NCI-H510A (cell line): Measurements from ENCODE around the gene CRYM.
"Not testable (repeated sequence)": the region's sequence is repeated elsewhere in the genome, so short reads cannot be mapped to it uniquely, and the experiment has no call there.

ENCODE experiments used
- DNase-seq: peaks from one replicate; lab custom pipeline; 2025; lab: John Stamatoyannopoulos, UW

CRYM gene

DNA sequence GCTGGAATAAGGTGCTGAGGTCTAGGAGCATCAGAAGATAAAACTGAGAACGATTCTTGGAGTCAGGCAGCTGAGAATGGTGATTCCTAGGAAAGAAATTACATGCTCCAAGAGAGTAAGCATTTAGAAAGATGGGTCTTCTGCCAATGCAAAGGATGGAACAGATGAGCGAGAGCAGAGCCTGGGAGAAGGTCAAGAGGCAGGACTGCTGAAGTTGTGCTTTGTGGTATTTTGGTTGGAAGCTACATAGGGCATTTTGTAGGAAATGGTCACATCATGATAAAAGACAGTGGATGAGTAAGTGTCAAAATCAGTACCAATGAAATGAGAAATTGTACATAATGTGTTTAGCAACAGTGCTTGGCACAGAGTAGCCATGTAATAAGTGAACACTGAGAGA, 1.4 kb upstream of the CRYM start:
- no peak for DNase-seq

DNA sequence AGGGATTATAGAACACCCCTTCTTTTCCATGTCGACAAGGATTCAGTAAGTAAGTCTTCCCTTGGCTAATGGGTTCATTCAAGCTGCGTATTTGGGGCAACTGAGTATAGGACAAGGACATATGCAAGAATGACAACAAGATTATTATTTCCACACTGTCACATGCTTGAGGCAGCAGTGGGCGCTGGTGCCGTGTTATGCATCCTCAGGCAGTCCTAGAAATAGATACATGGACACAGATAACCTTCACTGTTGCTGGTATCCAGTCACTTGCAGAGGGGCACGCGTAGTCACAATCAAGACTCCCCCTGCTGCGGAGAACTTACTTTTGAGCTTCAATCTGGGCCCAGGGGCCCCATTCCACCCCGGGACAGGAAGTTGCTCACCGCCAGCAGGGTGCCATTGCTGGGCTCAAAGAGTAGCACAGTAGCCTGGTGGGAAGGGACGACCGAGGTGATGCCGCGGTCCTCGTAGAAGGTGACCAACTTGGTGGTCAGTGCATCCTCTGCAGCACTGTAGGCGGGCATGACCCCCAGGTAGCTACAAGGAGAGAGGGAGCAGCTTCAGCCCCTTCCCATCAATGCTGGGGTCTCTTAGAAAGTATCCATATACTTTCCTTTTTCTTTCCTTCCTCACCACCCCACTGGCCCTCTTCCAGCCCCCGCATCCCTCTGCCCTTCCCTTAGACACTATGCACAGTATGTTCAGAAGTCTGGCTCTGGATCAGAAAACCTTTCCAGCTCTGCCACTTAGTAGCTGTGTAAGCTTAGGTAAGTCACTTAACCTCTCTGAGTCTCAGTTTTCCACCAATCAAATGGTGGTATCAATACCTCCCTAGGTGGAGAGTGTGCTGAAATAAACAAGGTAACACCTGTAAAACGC, 804 bp downstream of the CRYM start:
- DNase-seq: no peak

DNA sequence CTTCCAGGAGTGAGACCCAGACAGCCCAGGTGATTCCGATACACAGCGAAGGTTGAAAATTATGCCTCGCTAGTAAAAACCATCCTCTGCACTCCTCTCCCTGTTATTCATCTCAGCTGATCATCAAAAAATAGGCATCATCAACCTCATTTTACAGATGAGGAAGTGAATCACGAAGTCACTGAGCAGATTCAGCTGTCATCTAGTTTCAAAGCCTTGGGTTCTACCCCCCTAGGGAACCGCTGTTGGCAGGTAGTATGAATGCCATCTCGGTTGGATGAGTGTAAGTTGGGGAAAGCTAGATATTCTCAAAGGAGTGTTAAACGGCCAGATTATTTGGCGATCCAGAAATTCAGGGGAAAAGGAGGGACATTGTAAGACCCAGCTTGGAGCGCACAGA, 2.0 kb downstream of the CRYM start:
- DNase-seq: no peak

DNA sequence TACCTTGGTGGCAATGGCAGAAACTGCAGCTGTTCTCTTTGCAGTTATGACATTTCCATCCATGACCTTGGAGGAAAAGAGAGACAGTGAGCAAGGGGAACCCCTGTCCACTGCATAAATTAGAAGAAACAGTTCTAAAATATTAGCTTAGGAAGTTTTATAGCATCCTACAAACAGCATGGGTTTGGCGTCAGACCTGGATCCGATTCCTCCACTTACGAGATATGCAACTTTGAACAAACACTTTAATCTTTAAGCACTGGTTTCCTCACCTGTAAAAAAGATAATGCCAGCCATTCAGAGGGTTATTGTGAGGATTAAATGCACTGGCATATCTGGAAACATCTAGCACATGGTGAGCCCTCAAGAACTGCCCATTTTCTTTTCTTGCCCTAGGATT, 2.6 kb downstream of the CRYM start:
- no peak for DNase-seq

DNA sequence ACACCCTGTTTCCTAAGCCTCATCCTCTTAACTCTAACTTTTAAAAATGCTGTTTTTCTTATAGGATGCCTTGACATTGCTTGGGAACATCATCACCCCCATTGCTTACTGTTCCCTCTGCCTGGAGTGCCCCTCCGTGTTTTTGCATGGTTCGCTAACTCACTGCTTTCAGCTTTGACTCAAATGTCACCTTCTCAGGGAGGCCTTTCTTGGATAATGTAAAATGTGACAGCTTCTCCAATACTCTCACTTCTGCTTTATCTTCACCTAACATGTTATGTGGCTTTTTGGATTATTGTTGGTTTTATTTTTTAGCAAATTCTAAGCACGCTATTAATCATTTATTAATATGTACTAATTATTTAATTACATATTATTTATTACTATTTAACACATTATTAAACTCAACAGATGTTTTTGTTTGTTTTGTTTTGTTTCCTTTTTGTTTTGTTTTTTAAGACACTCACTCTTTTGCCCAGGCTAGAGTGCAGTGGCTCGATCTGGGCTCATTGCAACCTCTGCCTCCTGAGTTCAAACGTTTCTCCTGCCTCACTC, 3.8 kb downstream of the CRYM start:
- DNase-seq: no peak

DNA sequence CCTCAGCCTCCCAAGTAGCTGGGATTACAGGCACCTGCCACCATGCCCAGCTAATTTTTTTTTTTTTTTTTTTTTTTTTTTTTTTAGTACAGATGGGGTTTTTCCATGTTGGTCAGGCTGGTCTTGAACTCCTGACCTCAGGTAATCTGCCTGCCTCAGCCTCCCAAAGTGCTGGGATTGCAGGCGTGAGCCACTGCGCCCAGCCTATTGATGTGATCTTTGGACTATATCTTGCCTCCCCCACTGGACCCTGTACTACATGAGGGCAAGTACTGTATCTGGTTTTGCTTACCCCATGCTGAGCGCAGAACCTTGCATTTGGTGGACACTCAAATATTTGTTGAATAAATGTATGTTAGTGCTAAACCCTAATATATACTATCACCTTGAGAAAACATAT, 5.3 kb downstream of the CRYM start:
- not testable (repeated sequence) for DNase-seq

DNA sequence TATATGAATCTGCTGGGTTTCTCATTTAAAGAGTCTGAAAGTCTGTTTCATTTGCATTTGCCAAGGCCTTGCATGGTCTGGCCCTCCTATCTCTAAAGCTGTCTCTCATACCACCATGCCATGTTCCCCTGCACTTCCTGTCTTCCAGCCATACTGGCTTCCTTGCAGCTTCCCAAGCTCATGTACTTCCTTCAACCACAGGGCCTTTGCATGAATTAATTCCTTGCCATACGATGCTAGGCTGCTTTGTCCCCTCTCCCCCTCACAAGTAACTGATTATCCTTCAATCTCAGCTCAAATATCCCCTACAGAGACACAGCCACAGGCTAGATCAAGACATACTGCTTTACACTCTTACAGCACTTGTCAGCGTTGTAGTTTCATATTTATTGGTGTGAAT, 5.8 kb downstream of the CRYM start:
- no peak for DNase-seq

DNA sequence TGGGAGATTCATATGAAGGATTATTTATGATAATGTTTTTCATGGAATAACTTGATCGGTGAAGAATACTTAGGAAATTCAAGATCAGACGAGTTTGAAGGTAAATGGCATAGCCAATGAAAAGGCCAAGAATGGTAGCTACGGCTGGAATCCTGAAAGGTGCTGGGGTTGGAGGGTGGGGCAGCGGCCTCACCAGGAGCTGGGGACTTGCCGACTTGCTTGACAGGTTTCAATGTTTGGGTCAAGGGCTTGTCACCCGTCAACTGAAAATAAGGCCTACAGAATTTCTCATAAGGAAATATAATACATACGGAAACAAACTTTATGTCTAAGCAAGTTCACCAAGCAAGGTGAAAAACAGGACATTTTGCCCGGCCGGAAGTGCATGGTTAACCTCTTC, 9.9 kb downstream of the CRYM start:
- DNase-seq: no peak

DNA sequence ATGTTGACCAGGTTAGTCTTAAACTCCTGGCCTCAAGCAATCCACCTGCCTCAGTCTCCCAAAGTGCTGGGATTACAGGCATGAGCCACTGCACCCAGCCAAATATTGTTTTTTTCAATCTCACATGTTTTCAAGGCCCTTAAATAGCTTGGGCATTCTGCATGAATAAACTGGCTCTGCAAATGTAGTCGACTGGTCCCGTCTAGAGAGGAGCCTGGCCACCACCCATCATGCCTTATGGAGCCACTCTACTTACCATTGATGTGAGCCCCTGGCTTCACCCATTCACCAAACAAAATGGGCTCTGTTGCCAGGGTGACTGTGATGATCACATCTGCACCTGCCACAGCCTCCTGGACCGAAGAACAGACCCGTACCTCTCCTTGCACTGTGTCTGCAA, 10.8 kb downstream of the CRYM start:
- no peak for DNase-seq

DNA sequence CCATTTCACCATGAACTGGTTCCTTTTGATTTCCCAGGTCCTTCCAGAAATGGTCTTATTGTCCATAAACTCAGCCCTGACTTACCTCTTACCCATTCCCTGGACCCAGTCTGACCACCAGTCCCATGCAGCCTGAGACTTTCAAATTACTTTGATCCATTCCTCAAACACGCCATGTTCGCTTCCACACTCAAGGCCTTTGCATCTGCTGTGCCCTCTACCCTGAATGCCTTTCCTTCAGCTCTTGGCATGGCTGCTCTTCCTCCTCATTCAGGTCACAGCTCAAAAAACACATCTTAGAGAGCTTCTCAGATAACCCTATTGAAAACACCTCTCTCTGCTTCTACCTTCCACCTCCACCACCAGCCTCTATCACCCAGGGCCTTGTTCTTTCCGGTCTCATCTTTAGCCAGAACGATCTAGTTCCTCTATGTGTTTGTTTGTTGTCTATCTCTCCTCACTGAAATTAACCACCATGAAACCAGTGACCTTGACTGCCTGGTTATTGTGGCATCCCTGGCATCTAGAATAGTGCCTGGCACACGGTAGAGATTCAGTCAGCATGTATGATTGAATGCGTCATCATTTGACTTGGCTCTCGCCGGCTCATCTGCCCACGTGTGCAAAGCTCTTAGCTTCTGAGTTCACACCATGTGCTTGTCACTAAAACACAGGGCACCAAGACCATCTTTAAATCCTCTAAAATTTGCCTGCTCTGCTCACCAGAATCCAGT, 12.8 kb downstream of the CRYM start:
- no peak for DNase-seq

DNA sequence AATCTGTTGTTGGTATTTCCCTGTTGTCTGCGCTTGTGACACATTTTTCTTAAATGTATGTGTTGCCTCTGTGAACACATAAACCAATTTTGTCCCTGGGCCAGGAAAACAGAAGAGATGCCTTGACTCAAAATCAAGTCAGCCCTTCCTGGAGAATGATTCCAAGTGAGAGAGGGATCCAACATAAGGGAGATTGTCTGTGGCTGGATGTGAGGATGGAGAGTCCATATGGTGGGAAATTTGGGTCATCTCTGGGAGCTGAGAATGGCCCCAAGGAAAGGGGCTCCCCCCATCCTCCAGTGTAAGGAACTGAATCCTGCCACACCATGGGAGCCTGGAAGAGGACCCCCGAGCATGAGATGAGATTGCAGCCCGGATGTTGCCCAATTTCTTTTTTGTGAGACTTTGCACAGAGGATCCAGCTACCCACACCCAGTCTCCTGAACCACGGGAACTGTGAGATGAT, 13.5 kb downstream of the CRYM start:
- no peak for DNase-seq

DNA sequence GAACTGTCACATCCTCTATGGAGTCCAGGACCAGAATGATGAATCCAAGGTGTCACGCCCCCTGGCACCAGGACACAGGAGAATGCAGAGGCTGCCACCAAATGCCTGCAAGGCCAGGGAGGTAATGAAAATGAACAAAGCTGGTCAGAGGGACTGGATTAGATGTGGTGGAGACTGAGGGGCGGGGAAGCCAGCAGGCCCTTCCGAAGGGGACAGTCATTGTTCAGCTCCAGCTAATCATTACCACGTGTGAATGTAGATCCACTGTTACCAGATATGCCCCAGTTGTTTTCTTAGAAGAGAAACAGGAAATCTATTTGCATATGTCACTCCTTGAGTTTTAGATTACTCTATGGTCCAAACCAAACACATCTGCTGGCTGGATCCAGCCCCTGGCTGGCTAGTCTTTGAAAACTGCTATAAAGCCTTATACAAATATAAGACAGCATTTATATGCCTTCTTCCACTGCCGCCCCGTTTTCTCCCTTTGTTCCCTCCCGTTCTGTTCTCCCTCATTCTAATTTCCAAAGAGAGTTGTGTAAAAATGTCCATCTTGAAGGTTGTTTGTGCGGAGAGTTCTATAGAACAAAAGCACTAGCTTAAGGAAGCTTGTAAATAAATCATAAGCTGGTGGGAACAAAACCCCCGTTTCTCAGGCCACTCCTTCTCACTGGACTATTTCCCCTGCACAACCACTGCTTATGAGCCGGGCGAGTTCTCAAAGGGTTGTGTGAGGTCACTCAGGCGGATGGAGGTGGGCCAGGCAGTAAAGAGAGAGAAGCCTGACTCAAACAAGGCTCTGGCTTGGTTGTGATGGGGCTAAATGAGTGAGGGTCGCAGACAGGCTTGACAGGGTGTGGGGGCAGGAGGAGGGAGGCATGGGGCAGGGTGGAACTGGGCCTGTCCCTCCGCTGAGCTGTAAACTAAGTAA, 14.2 kb downstream of the CRYM start:
- peak; percentile 40 for DNase-seq

DNA sequence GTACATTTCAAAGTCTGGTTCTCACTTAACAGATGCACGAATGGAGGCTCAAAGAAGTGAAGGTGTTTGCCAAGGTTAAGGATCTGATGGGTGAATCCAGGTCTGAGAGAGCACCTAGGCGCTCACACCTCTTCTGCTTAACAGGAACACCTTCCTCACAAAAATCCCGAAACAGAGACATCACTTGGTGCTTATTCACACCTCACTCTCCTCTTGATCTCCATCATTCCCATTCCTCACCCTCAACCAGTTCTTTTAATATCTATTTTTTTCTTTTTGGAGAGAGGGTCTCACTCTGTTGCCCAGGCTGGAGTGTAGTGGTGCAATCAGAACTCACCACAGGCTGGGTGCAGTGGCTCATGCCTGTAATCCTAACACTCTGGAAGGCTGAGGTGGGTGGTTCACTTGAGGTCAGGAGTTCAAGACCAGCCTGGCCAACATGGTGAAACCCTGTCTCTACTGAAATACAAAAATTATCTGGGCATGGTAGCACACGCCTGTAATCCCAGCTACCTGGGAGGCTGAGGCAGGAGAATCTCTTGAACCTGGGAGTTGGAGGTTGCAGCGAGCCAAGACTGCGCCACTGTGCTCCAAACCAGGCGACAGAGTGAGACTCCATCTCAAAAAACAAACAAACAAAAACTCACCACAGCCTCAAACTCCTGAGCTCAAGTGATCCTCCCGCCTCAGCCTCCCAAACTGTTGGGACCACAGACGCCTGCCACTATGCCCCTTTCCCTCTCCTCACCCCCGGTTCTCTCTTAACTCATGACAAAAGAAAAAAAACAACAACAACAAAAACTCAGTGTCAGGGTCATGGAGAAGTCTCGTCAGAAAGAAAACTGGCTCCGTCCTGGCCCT, 15.1 kb downstream of the CRYM start:
- no peak for DNase-seq

DNA sequence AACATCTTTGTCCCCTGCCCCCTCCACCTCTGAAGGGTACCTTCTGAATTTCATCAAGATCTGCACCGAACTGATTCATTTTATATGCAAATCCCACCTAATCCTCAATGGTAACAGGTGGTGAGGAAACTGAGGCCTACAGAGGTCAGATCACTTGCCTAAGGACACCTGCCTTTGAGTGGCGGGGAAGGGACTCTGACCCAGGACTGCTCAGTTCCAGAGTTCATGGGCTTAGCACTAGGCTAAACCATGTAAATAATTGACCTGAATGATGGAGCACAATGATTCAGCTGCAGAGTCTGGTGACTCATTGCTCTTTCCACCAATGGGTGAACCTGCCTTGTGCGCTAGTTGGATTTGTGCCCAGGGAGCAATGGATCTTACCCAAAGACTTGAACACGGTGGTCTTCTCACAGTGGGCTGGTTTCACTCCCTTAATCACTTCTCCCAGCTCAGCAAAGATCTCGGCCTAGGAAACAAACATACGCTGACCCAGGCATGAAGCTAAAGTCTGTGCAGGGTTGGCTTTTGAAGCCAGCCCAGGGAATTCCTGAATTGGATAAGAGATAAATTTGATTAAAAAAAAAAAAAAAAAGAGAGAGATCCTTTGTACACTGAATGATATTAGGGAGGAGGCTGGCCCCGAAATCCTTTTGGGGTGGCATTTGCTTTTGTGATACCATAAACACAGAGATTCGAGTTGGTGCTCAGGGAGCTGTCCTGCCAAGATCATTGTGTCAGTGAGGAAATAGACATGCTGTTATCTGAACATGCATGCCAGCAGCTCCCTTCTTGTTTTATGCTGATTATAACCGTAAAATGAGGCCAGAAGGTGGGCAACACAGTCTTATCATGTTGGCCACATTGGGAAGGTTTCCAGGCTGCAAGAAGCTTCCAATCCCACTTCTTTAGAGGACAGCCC, 17.0 kb downstream of the CRYM start:
- no peak for DNase-seq

DNA sequence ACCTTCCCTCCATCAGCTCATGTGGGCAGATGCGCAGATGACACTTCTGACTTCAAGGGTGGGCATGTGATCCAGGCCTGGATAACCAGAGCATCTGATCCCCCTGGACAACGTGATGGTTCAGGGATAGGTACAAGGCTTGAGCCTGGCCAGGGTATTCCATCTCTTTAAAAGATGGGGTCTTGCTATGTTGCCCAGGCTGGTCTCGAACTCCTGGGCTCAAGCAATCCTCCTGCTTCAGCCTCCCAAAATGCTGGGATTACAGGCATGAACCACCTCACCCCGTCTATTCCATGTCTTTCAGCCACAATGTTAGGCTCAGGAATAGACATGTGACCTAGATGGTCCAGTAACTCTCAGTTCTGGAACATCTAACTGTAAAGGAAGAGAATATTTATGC, 20.8 kb downstream of the CRYM start:
- DNase-seq: no peak

DNA sequence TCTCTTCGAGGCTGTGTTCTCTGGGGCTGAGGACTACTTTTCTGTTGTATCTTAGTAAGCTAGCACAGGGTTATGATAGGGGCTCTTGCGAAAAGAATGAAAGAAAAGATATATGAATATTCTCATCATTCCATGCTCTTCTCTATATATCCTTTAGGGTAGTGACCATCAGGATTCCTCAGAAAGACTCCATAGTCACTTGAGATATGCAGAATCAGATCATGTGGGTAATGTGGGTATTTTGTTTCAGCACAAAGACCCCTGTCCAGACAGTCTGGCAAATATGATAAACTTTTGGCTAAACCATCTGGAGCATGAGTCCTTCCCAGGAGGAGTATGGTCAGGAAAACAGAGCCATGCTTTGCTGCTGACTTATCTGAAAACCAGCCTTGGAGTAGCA, 21.5 kb downstream of the CRYM start:
- no peak for DNase-seq

DNA sequence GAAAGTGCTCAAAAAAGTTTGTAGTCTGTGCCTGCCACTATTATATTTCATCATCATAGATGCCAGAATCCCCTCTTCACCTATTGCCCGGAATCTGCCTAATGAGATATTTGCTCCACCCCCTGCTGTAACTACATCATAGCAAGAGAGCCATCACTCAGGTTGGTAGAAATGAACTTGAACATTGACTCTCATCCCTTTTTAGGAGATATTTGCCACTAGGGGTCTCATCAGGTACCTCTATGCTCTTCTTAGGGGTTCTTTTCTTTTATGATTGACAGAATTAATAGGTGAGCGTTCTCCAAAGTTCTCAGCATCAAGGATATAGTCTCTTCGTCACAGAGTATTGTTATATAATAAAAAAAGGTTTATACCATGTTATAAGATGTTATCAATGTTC, 24.6 kb downstream of the CRYM start:
- DNase-seq: no peak

DNA sequence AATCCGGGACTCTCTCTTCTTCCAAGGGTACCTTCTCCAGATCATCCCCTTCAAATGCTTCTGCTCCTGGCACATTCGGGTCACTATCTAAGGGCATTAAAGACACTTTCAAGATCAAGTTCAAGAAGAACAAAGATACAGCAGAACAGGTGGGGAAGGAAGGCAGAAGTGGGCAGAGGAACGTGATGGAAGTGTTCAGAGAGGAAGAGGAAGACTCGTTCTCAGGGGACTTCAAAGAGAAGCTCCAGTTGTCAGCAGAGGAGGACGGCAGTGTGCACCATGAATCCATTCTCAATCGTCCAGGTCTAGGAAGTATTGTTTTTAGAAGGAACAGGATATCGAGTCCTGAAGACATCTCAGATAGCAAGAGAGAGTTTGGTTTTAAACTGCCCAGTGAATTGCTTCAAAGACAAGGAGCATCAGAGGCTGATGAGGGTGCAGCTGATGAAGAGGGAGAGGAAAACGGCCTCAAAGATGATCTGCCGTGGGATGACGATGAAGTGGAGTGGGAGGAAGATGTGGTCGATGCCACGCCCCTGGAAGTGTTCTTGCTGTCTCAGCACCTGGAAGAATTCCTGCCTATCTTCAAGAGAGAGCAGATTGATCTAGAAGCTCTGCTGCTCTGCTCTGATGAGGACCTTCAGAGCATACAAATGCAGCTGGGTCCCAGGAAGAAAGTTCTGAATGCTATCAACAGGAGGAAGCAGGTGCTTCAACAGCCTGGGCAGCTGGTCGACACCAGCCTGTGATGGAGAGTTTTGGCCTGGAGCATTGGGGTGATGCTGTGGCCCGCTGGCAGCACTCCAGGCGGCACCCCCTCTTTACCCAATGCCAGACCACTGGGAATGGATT, 27.8 kb downstream of the CRYM start:
- DNase-seq: no peak

DNA sequence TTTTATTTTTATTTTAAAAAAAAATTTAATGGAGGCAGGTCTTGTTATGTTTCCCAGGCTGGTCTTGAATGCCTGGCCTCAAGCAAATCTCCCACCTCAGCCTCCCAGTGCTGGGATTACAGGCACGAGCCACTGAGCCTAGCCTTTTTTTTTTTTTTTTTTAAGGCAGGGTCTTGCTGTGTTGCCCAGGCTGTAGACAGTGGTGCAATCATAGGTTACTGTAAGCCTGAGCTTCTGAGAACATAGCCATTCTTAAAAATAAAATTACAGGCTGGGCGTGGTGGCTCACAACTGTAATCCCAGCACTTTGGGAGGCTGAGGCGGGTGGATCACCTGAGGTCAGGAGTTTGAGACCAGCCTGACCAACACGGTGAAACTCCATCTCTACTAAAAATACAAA, 29.9 kb downstream of the CRYM start:
- DNase-seq: not testable (repeated sequence)
